Uterus (tissue), 2 donors: ENCODE measurements around the gene KLK8.

Experiments
- CTCF ChIP-seq, 4 experiments: fragments of 200-600 bp in 2 of 4; fragments of 450-650 bp in 2 of 4; sonication (generic) in 2 of 4; IDR thresholded peaks; one replicate each; pipeline ENCODE4 v1.5.1; 2016 to 2019; ENCODE audit warnings: antibody characterized with exemption in 4 of 4, mild to moderate bottlenecking in 2 of 4, moderate library complexity in 1 of 4
- POLR2A ChIP-seq, 2 donors: fragments of 450-650 bp; IDR thresholded peaks; one replicate each; pipeline ENCODE4 v1.6.1; 2016; ENCODE audit warnings: antibody characterized with exemption in 2 of 2, mild to moderate bottlenecking in 1 of 2, moderate library complexity in 1 of 2

GRCh38 chr19:51031220-51031879 lies 29.9 kb upstream of the KLK8 start:
- TF ChIP-seq CTCF (IDR thresholded peaks at IDR 0.05): no peak
- no peak for TF ChIP-seq POLR2A (IDR thresholded peaks at IDR 0.05)
